Upper lobe of left lung (tissue), 4 donors: ENCODE measurements around the gene FNIP1.

Experiments
- EP300 ChIP-seq, 4 donors: sonication (generic); formaldehyde crosslinking; IDR thresholded peaks; one replicate each; pipeline ENCODE4 v1.5.1; 2017; ENCODE audit warnings: antibody characterized with exemption in 4 of 4, control low read depth in 2 of 4
- POLR2AphosphoS5 ChIP-seq, 2 donors: sonication (generic); formaldehyde crosslinking; IDR thresholded peaks; one replicate each; pipeline ENCODE4 v1.5.1; 2017; ENCODE audit warnings: antibody characterized with exemption in 2 of 2
- TF ChIP-seq, protein P1 (sequence below), 6 experiments: fragments of 450-650 bp in 4 of 6; fragments of 200-600 bp in 2 of 6; sonication (generic) in 2 of 6; IDR thresholded peaks; one replicate each; pipeline ENCODE4 v1.5.1; 2016 to 2019; ENCODE audit warnings: antibody characterized with exemption in 6 of 6

DNA sequence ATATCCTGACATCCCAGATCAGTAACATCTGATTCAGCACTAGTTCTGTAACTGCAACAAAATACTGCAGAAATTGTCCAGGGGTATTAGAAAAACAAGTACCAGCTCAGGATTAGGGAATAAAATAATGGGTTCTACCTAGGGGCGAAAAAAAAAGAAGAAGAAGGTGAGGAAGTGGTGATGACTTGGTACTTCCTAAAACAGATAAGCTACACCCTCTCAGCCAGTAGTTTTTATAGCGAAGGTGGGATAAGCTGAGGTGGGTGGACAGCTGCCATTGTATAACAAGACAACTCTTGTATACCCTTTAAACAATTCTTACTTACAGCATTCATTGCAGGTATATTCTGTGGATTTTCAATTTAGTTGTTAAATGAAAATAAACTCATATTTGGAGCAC, 180.9 kb downstream of the FNIP1 start:
- TF ChIP-seq POLR2AphosphoS5 (IDR thresholded peaks at IDR 0.05), result no peak
- TF ChIP-seq, protein P1, sequence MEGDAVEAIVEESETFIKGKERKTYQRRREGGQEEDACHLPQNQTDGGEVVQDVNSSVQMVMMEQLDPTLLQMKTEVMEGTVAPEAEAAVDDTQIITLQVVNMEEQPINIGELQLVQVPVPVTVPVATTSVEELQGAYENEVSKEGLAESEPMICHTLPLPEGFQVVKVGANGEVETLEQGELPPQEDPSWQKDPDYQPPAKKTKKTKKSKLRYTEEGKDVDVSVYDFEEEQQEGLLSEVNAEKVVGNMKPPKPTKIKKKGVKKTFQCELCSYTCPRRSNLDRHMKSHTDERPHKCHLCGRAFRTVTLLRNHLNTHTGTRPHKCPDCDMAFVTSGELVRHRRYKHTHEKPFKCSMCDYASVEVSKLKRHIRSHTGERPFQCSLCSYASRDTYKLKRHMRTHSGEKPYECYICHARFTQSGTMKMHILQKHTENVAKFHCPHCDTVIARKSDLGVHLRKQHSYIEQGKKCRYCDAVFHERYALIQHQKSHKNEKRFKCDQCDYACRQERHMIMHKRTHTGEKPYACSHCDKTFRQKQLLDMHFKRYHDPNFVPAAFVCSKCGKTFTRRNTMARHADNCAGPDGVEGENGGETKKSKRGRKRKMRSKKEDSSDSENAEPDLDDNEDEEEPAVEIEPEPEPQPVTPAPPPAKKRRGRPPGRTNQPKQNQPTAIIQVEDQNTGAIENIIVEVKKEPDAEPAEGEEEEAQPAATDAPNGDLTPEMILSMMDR (IDR thresholded peaks at IDR 0.05), result no peak
- TF ChIP-seq EP300 (IDR thresholded peaks at IDR 0.05), result no peak
